K562 (cell line): ENCODE results near the gene GLI3. TPM values are rescaled to one million over a fixed set of nuclear protein-coding genes. Genes with fewer than 3 reads are reported as not detected.

Experiments used
- ATAC-seq: fragments of 200-7000 bp; cut with Tn5 transposase; 3 replicates; pipeline ENCODE4 v1.9.1; 2020; ENCODE audit warnings: moderate library complexity
- BruUV-seq: library from RNA; stranded (reverse); fragments of 400-500 nt; replicated peaks from 2 replicates; lab custom pipeline; 2021; lab: Mats Ljungman, UMichigan
- CTCF ChIA-PET: fragments of 300-600 bp; formaldehyde crosslinking; extraction: SDS; loops from one replicate; lab custom pipeline; 2021; ENCODE audit warnings: low intra/inter-chr PET ratio; lab: Yijun Ruan, JAX
- POLR2A ChIA-PET: fragments of 300-600, 350-650 bp; sonication (Branson Sonifier 250); formaldehyde crosslinking; extraction: SDS; loops from one replicate; lab custom pipeline; 2021; ENCODE audit warnings: antibody characterized with exemption, inconsistent platforms; lab: Yijun Ruan, JAX
- DNase-seq, 4 experiments: peaks; one replicate each; pipeline versions ENCODE4 v3.0.0 to v3.0.0-alpha.2; 2011 to 2018; ENCODE audit warnings: low spot score in 3 of 4, mixed read lengths in 3 of 4; ENCODE audit errors: extremely low read depth in 1 of 4
- FAIRE-seq: peaks from 2 replicates; lab custom pipeline; 2011; peaks lifted over from hg19 to GRCh38; lab: Jason Lieb, UNC
- H2AFZ ChIP-seq: 2 replicates; pipeline ENCODE4 v1.6.0; 2011; ENCODE audit warnings: low read depth, low read length, control low read depth, inconsistent platforms
- H3K27ac ChIP-seq: fragments of 200-600 bp; 3 replicates; pipeline ENCODE4 v1.8.0; 2011; ENCODE audit warnings: low read depth, mild to moderate bottlenecking, control low read depth, inconsistent platforms, low read length, moderate library complexity, mixed read lengths; ENCODE audit errors: extremely low read depth
- H3K27me3 ChIP-seq, 2 experiments: fragments of 300-600 bp in 1 of 2; 2 replicates in 1 of 2; 3 replicates in 1 of 2; pipeline versions ENCODE4 v1.6.0 to v1.8.0; 2011; ENCODE audit warnings: inconsistent platforms in 2 of 2, low read length in 2 of 2, mild to moderate bottlenecking in 1 of 2, mixed read lengths in 1 of 2, moderate library complexity in 1 of 2; ENCODE audit not compliant: control insufficient read depth in 2 of 2, insufficient read depth in 2 of 2
- H3K36me3 ChIP-seq: fragments of 300-600 bp; 3 replicates; pipeline ENCODE4 v1.8.0; 2011; ENCODE audit warnings: mild to moderate bottlenecking, low read length, inconsistent platforms; ENCODE audit not compliant: control insufficient read depth, insufficient read depth
- H3K4me1 ChIP-seq, 2 experiments: fragments of 200-600 bp in 1 of 2; replicated peaks in 1 of 2; 2 replicates in 1 of 2; 3 replicates in 1 of 2; pipeline versions ENCODE4 v1.5.1 to v1.8.0; 2011; ENCODE audit warnings: inconsistent platforms in 2 of 2, low read length in 2 of 2, mild to moderate bottlenecking in 1 of 2, mixed read lengths in 1 of 2, moderate library complexity in 1 of 2; ENCODE audit not compliant: control insufficient read depth in 2 of 2, insufficient read depth in 2 of 2
- H3K4me2 ChIP-seq: 2 replicates; pipeline ENCODE4 v1.6.1; 2011; ENCODE audit warnings: low read length, control low read depth, inconsistent platforms, mixed read lengths; ENCODE audit not compliant: insufficient read depth
- H3K4me3 ChIP-seq: fragments of 200-600 bp; sonication (generic), shearing (Covaris generic); 2 replicates; pipeline ENCODE4 v1.5.1; 2016; ENCODE audit warnings: control low read depth, inconsistent platforms
- H3K79me2 ChIP-seq: fragments of 200-600 bp; 3 replicates; pipeline ENCODE4 v1.8.0; 2011; ENCODE audit warnings: low read length, inconsistent platforms; ENCODE audit not compliant: control insufficient read depth, insufficient read depth
- H3K9ac ChIP-seq, 2 experiments: 2 replicates each; pipeline versions ENCODE4 v1.6.0 to v1.6.1; 2011; ENCODE audit warnings: low read depth in 2 of 2, low read length in 2 of 2, control low read depth in 1 of 2, inconsistent platforms in 1 of 2, mild to moderate bottlenecking in 1 of 2, mixed read lengths in 1 of 2; ENCODE audit not compliant: insufficient read depth in 1 of 2
- H3K9me1 ChIP-seq: one replicate; pipeline ENCODE4 v1.6.0; 2011; ENCODE audit warnings: inconsistent platforms, mild to moderate bottlenecking, low read length, moderate library complexity; ENCODE audit not compliant: control insufficient read depth, insufficient read depth
- H3K9me3 ChIP-seq: replicated peaks from 2 replicates; pipeline ENCODE4 v1.5.1; 2011; ENCODE audit warnings: low read depth, low read length, inconsistent platforms; ENCODE audit not compliant: control insufficient read depth, insufficient read depth
- H4K20me1 ChIP-seq: replicated peaks from 2 replicates; pipeline ENCODE4 v1.6.1; 2011; ENCODE audit warnings: low read length, inconsistent platforms, mixed read lengths; ENCODE audit not compliant: control insufficient read depth, insufficient read depth
- ARID4B ChIP-seq: sonication (generic); formaldehyde crosslinking; IDR thresholded peaks from 2 replicates; pipeline ENCODE4 v1.8.0; 2022; ENCODE audit warnings: mild to moderate bottlenecking, missing genetic modification reagents
- BHLHE40 ChIP-seq: IDR thresholded peaks from 2 replicates; pipeline ENCODE4 v1.6.1; 2011; ENCODE audit warnings: low read length, improper control_type of control experiment
- ESRRA ChIP-seq: fragments of 450-650 bp; IDR thresholded peaks from 2 replicates; pipeline ENCODE4 v1.6.1; 2014; ENCODE audit warnings: low read depth, mild to moderate bottlenecking, moderate library complexity, borderline replicate concordance
- FOXM1 ChIP-seq, 2 experiments: fragments of 450-650 bp in 1 of 2; sonication (generic) in 1 of 2; formaldehyde crosslinking in 1 of 2; IDR thresholded peaks; 2 replicates each; pipeline versions ENCODE4 v1.6.1 to v1.9.0; 2017 to 2022; ENCODE audit warnings: low read depth in 2 of 2, mild to moderate bottlenecking in 2 of 2, missing genetic modification reagents in 1 of 2, moderate library complexity in 1 of 2
- GABPB1 ChIP-seq: sonication (generic); formaldehyde crosslinking; IDR thresholded peaks from 2 replicates; pipeline ENCODE4 v1.8.0; 2022; ENCODE audit warnings: mild to moderate bottlenecking, missing genetic modification reagents
- KDM5B ChIP-seq: fragments of 200-600 bp; sonication (generic); IDR thresholded peaks from 2 replicates; pipeline ENCODE4 v1.6.1; 2012; ENCODE audit warnings: low read depth, mild to moderate bottlenecking, moderate library complexity, low read length, control low read depth, inconsistent platforms; ENCODE audit not compliant: insufficient replicate concordance
- PKNOX1 ChIP-seq: fragments of 450-650 bp; IDR thresholded peaks from 2 replicates; pipeline ENCODE4 v1.6.1; 2016
- PTBP1 ChIP-seq: fragments of 200-400 bp; formaldehyde crosslinking; IDR thresholded peaks from 2 replicates; pipeline ENCODE4 v1.6.1; 2017; ENCODE audit warnings: low read depth, low read length
- SMARCE1 ChIP-seq: fragments of 450-650 bp; IDR thresholded peaks from 2 replicates; pipeline ENCODE4 v1.7.1; 2016; ENCODE audit warnings: mild to moderate bottlenecking
- XRCC5 ChIP-seq: fragments of 200-400 bp; formaldehyde crosslinking; IDR thresholded peaks from 2 replicates; pipeline ENCODE4 v1.6.1; 2017; ENCODE audit warnings: low read depth, mild to moderate bottlenecking, low read length
- ZNF24 ChIP-seq: fragments of 450-650 bp; IDR thresholded peaks from 2 replicates; pipeline ENCODE4 v1.6.1; 2016
- ZNF253 ChIP-seq: fragments of 250-450 bp; sonication (Bioruptor Pico); conservative IDR thresholded peaks from 2 replicates; pipeline ENCODE4 v1.6.1; 2021; ENCODE audit warnings: mild to moderate bottlenecking
- WGBS: fragments of 100-300 bp; shearing (Covaris generic); methylation state at CpG from one replicate; pipeline ENCODE4 v1.1.6; 2016; ENCODE audit warnings: low coverage, mixed read lengths; ENCODE audit not compliant: insufficient coverage; ENCODE audit errors: missing lambda C conversion rate; 5-methylcytosine and 5-hydroxymethylcytosine counted together
- in situ Hi-C: fragments of 300-500 bp; cut with MboI; formaldehyde crosslinking; loops from 4 replicates; pipeline ENCODE4 v1.15.0; 2018; ENCODE audit warnings: inconsistent platforms, mixed read lengths
- intact Hi-C: fragments of 100-400 bp; cut with micrococcal nuclease; formaldehyde crosslinking; loops from 2 replicates; pipeline ENCODE4 v1.14.2; 2022
- polyA plus RNA-seq, 8 experiments: library from polyadenylated mRNA; depleted of rRNA in 4 of 8; stranded (reverse) in 5 of 8; unstranded in 3 of 8; fragments of >200 nt; fragmentation: Nextera tagmentation in 2 of 8; fragmentation: Illumina TruSeq in 1 of 8; extraction: Ambion mirVana in 2 of 8; extraction: Trizol in 1 of 8; gene quantifications; 2 replicates each; pipeline versions ENCODE4 v1.2.1 to v1.2.3, GENCODE V29; 2011 to 2014; ENCODE audit warnings: inconsistent platforms in 1 of 8, missing spikeins in 1 of 8
- total RNA-seq, 7 experiments: library from RNA; depleted of rRNA in 6 of 7; stranded (reverse); fragments of >200 nt in 6 of 7; fragmentation: Illumina TruSeq in 2 of 7; extraction: Trizol in 2 of 7; gene quantifications; 2 replicates each; pipeline versions ENCODE4 v1.2.1 to v1.2.3, GENCODE V29; 2011 to 2021; ENCODE audit warnings: low replicate concordance in 1 of 7

GLI3 gene
- total and polyA plus RNA-seq, 9 of the 15 experiments (the other 6 are each of a cell fraction or from before 2014, with no cell fraction given) = 0.01 to 0.18 (median 0.07) TPM; not detected in 6

GRCh38 chr7:42045961-42046360 is 191.0 kb downstream of the GLI3 start:
- Histone ChIP-seq H3K9ac (no peak overlapping the region), H3K9me3 (no peaks in the 10 kb centered on the region; the same call in 1 of the 2 replicates), H3K9me1 (no peaks in the 10 kb centered on the region), H3K27me3 (peaks cover 4 to 10% of the 10 kb centered on the region in 2 experiments; a peak in 3 of 5 replicates), H4K20me1 (no peaks in the 10 kb centered on the region), H3K36me3 (no peaks in the 10 kb centered on the region), H3K4me3 (no peak overlapping the region), H3K4me2 (no peak overlapping the region), H3K4me1 (no peaks in the 10 kb centered on the region), H2AFZ (no peak overlapping the region), H3K27ac (no peak overlapping the region), H3K79me2 (no peaks in the 10 kb centered on the region)
- ChIA-PET POLR2A (no interaction called here), CTCF (no interaction called here)
- no peak for DNase-seq
- in situ Hi-C loops = no loop called here
- intact Hi-C loops = no loop called here
- no peak for FAIRE-seq
- TF ChIP-seq FOXM1 (IDR thresholded peaks at IDR 0.05; ENCODE audit: low read depth) = no peak
- no peak for TF ChIP-seq FOXM1 (CRISPR knock-in tag; IDR thresholded peaks at IDR 0.05; ENCODE audit: low read depth)
- TF ChIP-seq ZNF253 (CRISPR knock-in tag) = no peak
- TF ChIP-seq PKNOX1 = no peak
- TF ChIP-seq ARID4B (CRISPR knock-in tag) = no peak
- TF ChIP-seq SMARCE1 = no peak
- no peak for TF ChIP-seq KDM5B
- no peak for TF ChIP-seq BHLHE40
- no peak for TF ChIP-seq GABPB1 (CRISPR knock-in tag)
- TF ChIP-seq XRCC5 = no peak
- no peak for TF ChIP-seq PTBP1
- no peak for TF ChIP-seq ZNF24
- TF ChIP-seq ESRRA = no peak
- no TSS peak for BruUV-seq
- no peak for ATAC-seq
- 0% methylated on average over 4 of the region's 4 CpGs for WGBS
